Activated T-cell treated with anti-CD3 and anti-CD28 coated beads for 1 hour (primary cell): ENCODE results near the gene GRIP1.

Experiments
- DNase-seq: peaks from one replicate; pipeline ENCODE4 v3.0.0-alpha.2; 2020; ENCODE audit warnings: low read depth

GRIP1 gene

DNA sequence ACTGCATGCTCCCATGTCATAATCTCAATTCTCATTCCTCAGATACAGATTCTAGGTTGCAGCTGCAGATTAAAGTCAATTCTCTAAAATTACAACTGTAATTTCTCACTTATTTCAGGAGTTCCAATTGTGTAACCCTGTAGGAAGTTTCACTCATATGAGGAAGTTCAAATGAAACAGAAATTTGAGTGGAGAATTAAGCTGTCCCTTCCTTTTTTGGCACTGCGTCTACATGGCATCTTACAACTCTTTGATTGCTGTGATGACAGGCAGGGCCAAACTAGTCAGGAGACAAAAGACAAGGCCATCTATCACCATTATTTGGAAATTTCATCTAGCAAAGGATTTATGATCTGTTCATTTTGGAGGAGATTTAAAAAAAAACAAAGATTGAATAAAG is 13.3 kb upstream of the GRIP1 start:
- DNase-seq: no peak

DNA sequence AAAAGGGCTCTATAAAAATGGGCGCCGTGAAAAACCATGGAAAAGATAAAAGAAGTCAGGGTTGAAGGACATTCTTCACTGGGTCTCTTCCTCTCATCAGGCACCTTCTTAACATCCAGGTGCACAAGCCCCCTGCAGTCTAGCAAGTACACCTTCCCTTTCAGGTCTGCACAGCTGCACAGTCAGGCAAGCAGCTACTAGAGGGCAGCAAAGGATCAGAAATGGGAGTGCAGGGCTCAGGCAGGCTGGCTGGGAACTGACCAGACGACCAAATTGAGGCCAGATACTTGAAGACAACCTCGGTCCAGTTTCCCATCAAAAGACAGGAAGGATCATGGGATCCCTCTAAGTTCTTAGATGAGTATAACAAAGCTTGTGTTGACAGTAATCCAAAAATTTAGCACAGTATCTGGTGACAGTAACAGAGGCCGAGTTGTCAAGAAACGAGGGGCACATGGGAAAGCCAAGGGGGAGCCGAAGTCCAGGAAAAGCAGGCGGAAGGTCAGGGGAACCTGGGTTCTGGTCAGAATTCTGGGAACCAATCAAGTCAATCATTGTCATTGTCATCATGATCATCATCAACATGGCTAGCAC is 10.1 kb upstream of the GRIP1 start:
- no peak for DNase-seq

- DNase-seq: no peak
Observed at GRCh38 chr12:66684222-66684621, 5.3 kb upstream of the GRIP1 start.

- no peak for DNase-seq
Observed at GRCh38 chr12:66683822-66684221, 4.9 kb upstream of the GRIP1 start.

DNA sequence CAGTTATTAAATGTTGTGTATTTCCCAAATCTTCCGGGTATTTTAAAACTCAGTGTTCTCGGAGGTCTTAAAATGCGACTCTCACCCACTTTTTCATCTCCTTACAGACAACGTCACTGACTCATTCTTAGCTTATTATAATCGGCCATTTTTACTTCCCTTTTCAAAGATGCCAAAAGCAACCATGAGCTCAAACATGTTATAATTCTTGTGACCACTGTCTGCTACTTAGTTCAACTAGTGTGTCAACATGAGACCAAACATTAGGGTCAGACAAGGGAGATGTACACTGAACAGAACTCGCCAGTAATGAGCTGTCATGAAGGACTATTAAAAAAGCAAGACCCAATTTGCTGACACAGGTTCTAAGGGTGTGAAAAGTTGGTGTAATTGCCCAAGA is 4.2 kb upstream of the GRIP1 start:
- no peak for DNase-seq

GRCh38 chr12:66679461-66680084 is 697 bp upstream of the GRIP1 start:
- DNase-seq: no peak

DNA sequence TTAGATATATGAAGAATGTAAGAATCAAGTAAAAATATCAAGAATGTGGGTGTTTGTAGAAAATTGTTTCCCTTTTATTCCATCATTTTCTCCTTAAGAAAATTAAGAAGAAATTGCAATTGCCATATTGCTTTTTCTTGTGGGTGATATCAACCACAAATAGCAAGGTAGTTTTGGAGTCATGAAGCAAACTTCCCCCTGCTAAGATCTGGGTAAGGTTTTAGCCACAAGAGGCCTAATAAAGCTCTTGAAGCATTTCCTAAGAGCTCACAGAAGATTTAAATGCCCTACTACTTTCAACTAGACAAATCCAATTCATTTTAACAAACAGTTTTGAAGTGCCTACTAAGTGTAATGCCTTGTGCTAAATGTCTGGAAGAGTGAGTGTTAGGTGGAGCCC is 2.6 kb downstream of the GRIP1 start:
- DNase-seq: no peak

DNA sequence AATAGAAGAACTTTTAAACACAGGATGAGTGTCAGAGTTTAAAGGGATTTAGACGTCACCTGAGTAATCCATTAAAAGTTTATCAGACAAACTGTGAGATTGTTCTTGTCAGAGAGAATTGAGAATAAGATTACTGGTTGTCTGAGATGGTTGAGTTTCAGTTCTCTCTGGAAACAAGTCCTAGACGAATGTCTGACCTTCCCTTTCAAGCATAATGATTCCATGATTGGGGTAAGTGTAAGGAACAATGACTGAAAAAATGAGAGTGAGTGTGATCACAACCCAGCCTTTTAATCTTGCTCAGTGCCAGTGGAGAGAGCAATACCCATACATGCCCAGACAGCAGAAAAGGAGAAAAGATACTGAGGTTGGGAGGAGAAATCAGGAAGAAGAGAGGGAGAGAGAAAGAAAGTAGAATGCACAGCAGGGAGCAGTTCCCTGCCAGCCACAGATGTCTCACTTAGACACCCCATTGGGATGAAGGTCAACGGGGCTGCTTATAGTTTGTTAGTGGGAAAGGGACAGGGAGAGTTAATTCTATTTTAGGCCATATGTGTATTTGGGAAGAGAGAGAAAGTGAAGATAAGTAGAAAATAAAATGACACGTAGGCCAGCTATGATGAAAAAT is 4.3 kb downstream of the GRIP1 start:
- DNase-seq: no peak

GRCh38 chr12:66669541-66669940 is 9.3 kb downstream of the GRIP1 start:
- no peak for DNase-seq

- no peak for DNase-seq
Observed at GRCh38 chr12:66668311-66668710, 10.6 kb downstream of the GRIP1 start.

- no peak for DNase-seq
Observed at GRCh38 chr12:66667906-66668305, 11.0 kb downstream of the GRIP1 start.

- DNase-seq: no peak
Observed at GRCh38 chr12:66666481-66666880, 12.4 kb downstream of the GRIP1 start.

- no peak for DNase-seq
Observed at GRCh38 chr12:66665435-66665985, 13.4 kb downstream of the GRIP1 start.

DNA sequence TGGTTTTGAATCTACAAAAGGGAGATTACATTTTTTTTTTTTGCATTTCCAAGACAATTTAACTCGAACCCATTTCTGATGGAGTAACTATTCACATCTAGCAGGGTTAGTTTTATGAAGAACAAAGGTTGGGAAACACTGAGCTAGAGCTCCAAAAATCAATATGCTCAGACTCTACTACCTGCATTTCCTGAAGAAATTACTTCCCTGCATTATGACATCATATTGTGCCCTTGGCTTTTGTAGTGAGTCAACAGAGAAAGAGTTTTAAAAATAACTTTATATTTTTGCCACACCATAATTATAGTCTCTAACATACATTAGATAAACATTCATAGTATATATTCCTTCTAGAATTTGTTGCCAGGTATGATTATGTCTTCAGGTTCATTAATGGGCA is 14.8 kb downstream of the GRIP1 start:
- no peak for DNase-seq

- no peak for DNase-seq
Observed at GRCh38 chr12:66663611-66664010, 15.3 kb downstream of the GRIP1 start.

GRCh38 chr12:66662729-66663128 is 16.1 kb downstream of the GRIP1 start:
- DNase-seq: no peak

DNA sequence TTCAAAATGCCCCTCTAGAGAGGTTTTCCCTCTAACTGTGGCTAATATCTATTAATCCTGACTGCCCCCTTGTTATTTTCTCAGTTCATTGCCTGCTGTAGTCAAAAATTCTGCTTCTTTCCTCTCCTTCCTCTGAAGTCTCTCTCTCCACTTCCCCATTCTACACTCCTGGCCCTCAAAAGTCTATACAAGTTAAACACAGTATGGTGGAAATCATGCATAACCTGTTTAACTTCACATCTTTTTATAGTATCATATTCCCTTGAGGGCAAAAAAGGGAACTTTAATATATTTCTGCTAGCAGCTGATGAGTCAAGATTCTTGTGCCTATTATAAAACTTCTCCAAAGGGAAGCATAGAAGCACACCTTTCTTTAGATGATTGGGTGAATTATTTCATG is 16.7 kb downstream of the GRIP1 start:
- DNase-seq: no peak

GRCh38 chr12:66661357-66661756 is 17.5 kb downstream of the GRIP1 start:
- DNase-seq: no peak

GRCh38 chr12:66653796-66654195 is 25.1 kb downstream of the GRIP1 start:
- DNase-seq: no peak

DNA sequence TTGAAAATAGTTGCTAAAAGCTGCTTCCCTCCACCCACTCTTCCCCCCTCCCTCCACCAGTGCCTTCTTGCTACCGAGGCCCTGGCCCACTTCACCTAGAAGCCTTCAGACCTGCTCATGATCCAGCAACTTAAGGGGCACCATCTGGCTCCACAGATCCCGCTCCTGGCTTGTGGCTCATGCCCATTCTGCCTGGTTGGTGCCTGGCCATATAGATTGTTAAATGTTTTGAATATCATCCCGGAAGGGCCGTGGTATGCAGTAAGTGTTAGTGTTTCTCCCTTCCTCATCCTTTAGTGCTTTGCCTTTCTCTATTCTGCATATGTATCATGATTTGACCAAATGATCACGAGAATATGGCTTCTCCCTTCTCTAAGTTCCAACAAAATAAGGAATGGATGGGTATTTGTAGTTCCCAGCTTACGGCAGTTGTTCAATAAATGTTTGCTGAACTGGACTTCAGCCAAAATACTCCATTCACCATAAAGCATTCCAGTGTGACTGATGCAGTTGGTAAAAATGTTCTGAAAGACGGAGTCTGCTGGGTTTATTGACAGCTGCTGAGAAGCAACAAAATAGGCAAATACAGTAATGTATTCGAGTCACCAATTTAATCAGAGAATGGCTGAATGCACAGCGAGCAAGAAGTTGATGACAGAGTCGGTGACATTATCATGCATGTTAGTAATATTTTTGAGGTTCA is 30.7 kb downstream of the GRIP1 start:
- no peak for DNase-seq

DNA sequence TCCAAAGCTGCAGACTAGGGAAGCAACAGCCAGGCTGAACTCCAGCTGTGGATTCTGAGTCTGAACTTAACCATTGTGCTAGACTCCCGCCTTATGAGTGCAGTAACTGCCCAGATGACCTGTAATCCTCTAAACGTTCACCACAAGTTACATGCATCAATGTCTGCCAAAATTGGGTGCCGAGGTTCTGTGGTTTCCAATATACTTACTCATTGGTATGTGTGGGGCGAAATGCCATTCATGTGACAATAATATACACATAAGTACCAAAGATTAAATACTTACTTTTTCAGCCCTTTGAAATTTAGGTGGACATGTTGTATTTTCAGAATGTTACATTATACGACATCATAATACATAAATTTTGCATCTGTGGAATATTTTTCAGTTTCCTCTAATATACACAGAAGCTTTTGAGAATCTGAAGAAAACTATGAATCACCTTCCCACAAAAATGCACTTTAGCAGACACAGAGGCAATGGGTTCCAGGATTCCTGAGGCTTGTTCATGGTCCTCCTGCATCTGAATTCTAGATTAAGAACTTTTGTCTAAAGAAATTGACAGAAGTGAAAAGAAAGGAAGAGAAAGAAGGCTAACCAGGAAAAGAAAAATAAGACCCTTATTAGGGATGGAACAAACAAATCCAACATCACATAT is 31.7 kb downstream of the GRIP1 start:
- no peak for DNase-seq

DNA sequence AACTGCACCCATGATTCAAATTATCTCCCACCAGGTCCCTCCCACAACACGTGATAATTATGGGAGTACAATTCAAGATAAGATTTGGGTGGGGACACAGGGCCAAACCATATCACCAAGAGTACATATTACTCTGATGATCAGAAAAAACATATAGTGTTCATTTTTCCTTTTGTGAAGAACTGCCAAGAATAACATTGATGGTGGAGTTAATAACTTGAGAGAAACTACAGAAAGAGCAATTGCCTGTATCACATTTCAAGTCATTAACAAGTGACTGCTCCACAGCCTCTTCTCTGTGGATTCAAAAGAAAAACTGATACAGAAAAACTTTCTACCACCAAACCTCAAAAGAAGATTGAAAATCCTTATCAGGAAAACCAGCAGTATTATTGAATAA is 34.7 kb downstream of the GRIP1 start:
- DNase-seq: no peak
